DMS 273 (cell line): ENCODE data around the gene LIMS2.

Experiments
- DNase-seq: peaks from one replicate; lab custom pipeline; 2025; ENCODE audit not compliant: unreplicated experiment; lab: John Stamatoyannopoulos, UW

Gene LIMS2

GRCh38 chr2:127647242-127648190 is 27.8 kb downstream of the LIMS2 start:
- DNase-seq: no peak

- no peak for DNase-seq
Observed at GRCh38 chr2:127646487-127647241, 28.7 kb downstream of the LIMS2 start.

GRCh38 chr2:127645395-127646291 is 29.7 kb downstream of the LIMS2 start, which contains the start of gene GPR17:
Gene GPR17, plus strand, starts transcription at chr2:127646153. Its CDS starts 4,583 bp downstream, at chr2:127650736.
- no peak for DNase-seq

- no peak for DNase-seq
Observed at GRCh38 chr2:127645026-127645394, 30.3 kb downstream of the LIMS2 start.

GRCh38 chr2:127644066-127645025 is 31.0 kb downstream of the LIMS2 start:
- peak; percentile 23 for DNase-seq

GRCh38 chr2:127643439-127644065 is 31.8 kb downstream of the LIMS2 start:
- no peak for DNase-seq

- no peak for DNase-seq
Observed at GRCh38 chr2:127642706-127643438, 32.5 kb downstream of the LIMS2 start.

GRCh38 chr2:127641846-127642507 is 33.4 kb downstream of the LIMS2 start:
- DNase-seq: no peak

- DNase-seq: no peak
Observed at GRCh38 chr2:127641133-127641532, 34.2 kb downstream of the LIMS2 start.

GRCh38 chr2:127640082-127641072 is 35.0 kb downstream of the LIMS2 start:
- peak; percentile 49 for DNase-seq

- no peak for DNase-seq
Observed at GRCh38 chr2:127639111-127639474, 36.2 kb downstream of the LIMS2 start.

GRCh38 chr2:127638361-127639110 is 36.8 kb downstream of the LIMS2 start:
- no peak for DNase-seq

- DNase-seq: peak; percentile 66
Observed at GRCh38 chr2:127637725-127638252, 37.5 kb downstream of the LIMS2 start.

GRCh38 chr2:127637236-127637630 is 38.1 kb downstream of the LIMS2 start:
- DNase-seq: peak; percentile 11

- no peak for DNase-seq
Observed at GRCh38 chr2:127636248-127637235, 38.8 kb downstream of the LIMS2 start.
